ENCODE results near the gene DCD. TPM values are rescaled to one million over a fixed set of nuclear protein-coding genes. Genes with fewer than 3 reads are reported as not detected.

The DCD gene
- total RNA-seq, 1 donor from 2014 or later, result not detected

- H3K4me3 Mint-ChIP-seq (ENCODE audit: unreplicated experiment), result no peak overlapping the region
- H3K9me3 Mint-ChIP-seq (ENCODE audit: unreplicated experiment), result no peaks in the 10 kb centered on the region
- H3K27me3 Mint-ChIP-seq (ENCODE audit: unreplicated experiment), result peaks cover 21% of the 10 kb centered on the region
- H3K27ac Mint-ChIP-seq (ENCODE audit: unreplicated experiment), result no peak overlapping the region
- H3K4me1 Mint-ChIP-seq (ENCODE audit: unreplicated experiment), result no peaks in the 10 kb centered on the region
- no peak for DNase-seq (ENCODE audit: extremely low spot score, unreplicated experiment)
- TF ChIP-seq CTCF (IDR thresholded peaks at IDR 0.05), result no peak
- H3K36me3 Mint-ChIP-seq (ENCODE audit: unreplicated experiment), result no peaks in the 10 kb centered on the region
Observed at GRCh38 chr12:54608156-54608555, 40.0 kb downstream of the DCD start.

- Mint-ChIP-seq H3K36me3 (ENCODE audit: unreplicated experiment) (no peaks in the 10 kb centered on the region), H3K27ac (ENCODE audit: unreplicated experiment) (no peak overlapping the region), H3K4me3 (ENCODE audit: unreplicated experiment) (no peak overlapping the region), H3K27me3 (ENCODE audit: unreplicated experiment) (peaks cover 21% of the 10 kb centered on the region), H3K9me3 (ENCODE audit: unreplicated experiment) (no peaks in the 10 kb centered on the region), H3K4me1 (ENCODE audit: unreplicated experiment) (no peaks in the 10 kb centered on the region)
- no peak for DNase-seq (ENCODE audit: extremely low spot score, unreplicated experiment)
- no peak for TF ChIP-seq CTCF (IDR thresholded peaks at IDR 0.05)
Observed at GRCh38 chr12:54606556-54606955, 41.6 kb downstream of the DCD start.

GRCh38 chr12:54605138-54605970, 42.8 kb downstream of the DCD start:
- no peaks in the 10 kb centered on the region for H3K4me1 Mint-ChIP-seq (ENCODE audit: unreplicated experiment)
- no peaks in the 10 kb centered on the region for H3K36me3 Mint-ChIP-seq (ENCODE audit: unreplicated experiment)
- no peaks in the 10 kb centered on the region for H3K9me3 Mint-ChIP-seq (ENCODE audit: unreplicated experiment)
- no peak for TF ChIP-seq CTCF (IDR thresholded peaks at IDR 0.05)
- no peak overlapping the region for H3K4me3 Mint-ChIP-seq (ENCODE audit: unreplicated experiment)
- H3K27me3 Mint-ChIP-seq (ENCODE audit: unreplicated experiment), result peaks cover 21% of the 10 kb centered on the region
- H3K27ac Mint-ChIP-seq (ENCODE audit: unreplicated experiment), result no peak overlapping the region
- no peak for DNase-seq (ENCODE audit: extremely low spot score, unreplicated experiment)

- Mint-ChIP-seq H3K4me3 (ENCODE audit: unreplicated experiment) (no peak overlapping the region), H3K36me3 (ENCODE audit: unreplicated experiment) (no peaks in the 10 kb centered on the region), H3K27me3 (ENCODE audit: unreplicated experiment) (peaks cover 25% of the 10 kb centered on the region), H3K4me1 (ENCODE audit: unreplicated experiment) (no peaks in the 10 kb centered on the region), H3K27ac (ENCODE audit: unreplicated experiment) (no peak overlapping the region), H3K9me3 (ENCODE audit: unreplicated experiment) (no peaks in the 10 kb centered on the region)
- TF ChIP-seq CTCF (IDR thresholded peaks at IDR 0.05), result no peak
- DNase-seq (ENCODE audit: extremely low spot score, unreplicated experiment), result no peak
Observed at GRCh38 chr12:54604436-54604835, 43.7 kb downstream of the DCD start.

GRCh38 chr12:54603872-54604271, 44.3 kb downstream of the DCD start:
- H3K27ac Mint-ChIP-seq (ENCODE audit: unreplicated experiment), result no peak overlapping the region
- peaks cover 28% of the 10 kb centered on the region for H3K27me3 Mint-ChIP-seq (ENCODE audit: unreplicated experiment)
- DNase-seq (ENCODE audit: extremely low spot score, unreplicated experiment), result no peak
- H3K9me3 Mint-ChIP-seq (ENCODE audit: unreplicated experiment), result no peaks in the 10 kb centered on the region
- no peak overlapping the region for H3K4me3 Mint-ChIP-seq (ENCODE audit: unreplicated experiment)
- H3K4me1 Mint-ChIP-seq (ENCODE audit: unreplicated experiment), result no peaks in the 10 kb centered on the region
- TF ChIP-seq CTCF (IDR thresholded peaks at IDR 0.05), result no peak
- no peaks in the 10 kb centered on the region for H3K36me3 Mint-ChIP-seq (ENCODE audit: unreplicated experiment)
